ENCODE data around the gene INSL3. TPM values are rescaled to one million over a fixed set of nuclear protein-coding genes. Genes with fewer than 3 reads are reported as not detected.

Gene INSL3
- total RNA-seq, 1 experiment from 2014 or later = 0.57 TPM

GRCh38 chr19:17846146-17846545 lies 24.8 kb upstream of the INSL3 start:
- intact Hi-C loops (cut with micrococcal nuclease; ENCODE audit: unreplicated experiment) = no loop called here
- POLR2A ChIA-PET = no interaction called here

GRCh38 chr19:17843908-17844490 lies 22.7 kb upstream of the INSL3 start:
- H3K4me1 ChIP-seq (ENCODE audit: control insufficient read depth, insufficient read depth, low read length) = no peaks in the 10 kb centered on the region
- no peaks in the 10 kb centered on the region for H3K9me3 ChIP-seq (ENCODE audit: control insufficient read depth, insufficient read depth, low read depth, low read length)
- no peak for TF ChIP-seq POLR2AphosphoS5 (IDR thresholded peaks at IDR 0.05; ENCODE audit: low read depth, low read length)
- TF ChIP-seq, protein P1, sequence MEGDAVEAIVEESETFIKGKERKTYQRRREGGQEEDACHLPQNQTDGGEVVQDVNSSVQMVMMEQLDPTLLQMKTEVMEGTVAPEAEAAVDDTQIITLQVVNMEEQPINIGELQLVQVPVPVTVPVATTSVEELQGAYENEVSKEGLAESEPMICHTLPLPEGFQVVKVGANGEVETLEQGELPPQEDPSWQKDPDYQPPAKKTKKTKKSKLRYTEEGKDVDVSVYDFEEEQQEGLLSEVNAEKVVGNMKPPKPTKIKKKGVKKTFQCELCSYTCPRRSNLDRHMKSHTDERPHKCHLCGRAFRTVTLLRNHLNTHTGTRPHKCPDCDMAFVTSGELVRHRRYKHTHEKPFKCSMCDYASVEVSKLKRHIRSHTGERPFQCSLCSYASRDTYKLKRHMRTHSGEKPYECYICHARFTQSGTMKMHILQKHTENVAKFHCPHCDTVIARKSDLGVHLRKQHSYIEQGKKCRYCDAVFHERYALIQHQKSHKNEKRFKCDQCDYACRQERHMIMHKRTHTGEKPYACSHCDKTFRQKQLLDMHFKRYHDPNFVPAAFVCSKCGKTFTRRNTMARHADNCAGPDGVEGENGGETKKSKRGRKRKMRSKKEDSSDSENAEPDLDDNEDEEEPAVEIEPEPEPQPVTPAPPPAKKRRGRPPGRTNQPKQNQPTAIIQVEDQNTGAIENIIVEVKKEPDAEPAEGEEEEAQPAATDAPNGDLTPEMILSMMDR (IDR thresholded peaks at IDR 0.05) = no peak
- TF ChIP-seq, protein P2, sequence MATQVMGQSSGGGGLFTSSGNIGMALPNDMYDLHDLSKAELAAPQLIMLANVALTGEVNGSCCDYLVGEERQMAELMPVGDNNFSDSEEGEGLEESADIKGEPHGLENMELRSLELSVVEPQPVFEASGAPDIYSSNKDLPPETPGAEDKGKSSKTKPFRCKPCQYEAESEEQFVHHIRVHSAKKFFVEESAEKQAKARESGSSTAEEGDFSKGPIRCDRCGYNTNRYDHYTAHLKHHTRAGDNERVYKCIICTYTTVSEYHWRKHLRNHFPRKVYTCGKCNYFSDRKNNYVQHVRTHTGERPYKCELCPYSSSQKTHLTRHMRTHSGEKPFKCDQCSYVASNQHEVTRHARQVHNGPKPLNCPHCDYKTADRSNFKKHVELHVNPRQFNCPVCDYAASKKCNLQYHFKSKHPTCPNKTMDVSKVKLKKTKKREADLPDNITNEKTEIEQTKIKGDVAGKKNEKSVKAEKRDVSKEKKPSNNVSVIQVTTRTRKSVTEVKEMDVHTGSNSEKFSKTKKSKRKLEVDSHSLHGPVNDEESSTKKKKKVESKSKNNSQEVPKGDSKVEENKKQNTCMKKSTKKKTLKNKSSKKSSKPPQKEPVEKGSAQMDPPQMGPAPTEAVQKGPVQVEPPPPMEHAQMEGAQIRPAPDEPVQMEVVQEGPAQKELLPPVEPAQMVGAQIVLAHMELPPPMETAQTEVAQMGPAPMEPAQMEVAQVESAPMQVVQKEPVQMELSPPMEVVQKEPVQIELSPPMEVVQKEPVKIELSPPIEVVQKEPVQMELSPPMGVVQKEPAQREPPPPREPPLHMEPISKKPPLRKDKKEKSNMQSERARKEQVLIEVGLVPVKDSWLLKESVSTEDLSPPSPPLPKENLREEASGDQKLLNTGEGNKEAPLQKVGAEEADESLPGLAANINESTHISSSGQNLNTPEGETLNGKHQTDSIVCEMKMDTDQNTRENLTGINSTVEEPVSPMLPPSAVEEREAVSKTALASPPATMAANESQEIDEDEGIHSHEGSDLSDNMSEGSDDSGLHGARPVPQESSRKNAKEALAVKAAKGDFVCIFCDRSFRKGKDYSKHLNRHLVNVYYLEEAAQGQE (IDR thresholded peaks at IDR 0.05; ENCODE audit: insufficient read depth in 1 of 2, low read depth in 2 of 2, low read length in 1 of 2) = no peak
- no peak for TF ChIP-seq SIN3A (IDR thresholded peaks at IDR 0.05; ENCODE audit: borderline replicate concordance, insufficient read depth, low read depth, low read length)
- no peak for TF ChIP-seq TCF7L2 (IDR thresholded peaks at IDR 0.05; ENCODE audit: low read depth, low read length)
- in situ Hi-C loops (cut with HindIII; ENCODE audit: low pct_unique_long_range_greater_than_20kb, low sequenced_read_pairs) = no loop called here
- BruUV-seq (replicated peaks) = no TSS peak
- no peak for DNase-seq (ENCODE audit: low read depth, low spot score)
- no peaks in the 10 kb centered on the region for H3K36me3 ChIP-seq (ENCODE audit: control insufficient read depth, insufficient read depth, low read length)
- no peak overlapping the region for H3K4me3 ChIP-seq (ENCODE audit: low read depth in 2 of 2, low read length in 2 of 2)
- no peak overlapping the region for H3K27ac ChIP-seq (ENCODE audit: low read length)
- POLR2A ChIA-PET = no interaction called here
- no peaks in the 10 kb centered on the region for H3K27me3 ChIP-seq (ENCODE audit: control insufficient read depth, insufficient read depth, low read length)
- CTCF ChIA-PET = no interaction called here
- intact Hi-C loops (cut with micrococcal nuclease; ENCODE audit: unreplicated experiment) = no loop called here
- no peak for ATAC-seq

More at GRCh38 chr19:17846146-17846545, 24.8 kb upstream of the INSL3 start:
- no peak for ATAC-seq
- DNase-seq (ENCODE audit: low read depth, low spot score) = no peak
- no peaks in the 10 kb centered on the region for H3K36me3 ChIP-seq (ENCODE audit: control insufficient read depth, insufficient read depth, low read length)
- H3K27me3 ChIP-seq (ENCODE audit: control insufficient read depth, insufficient read depth, low read length) = no peaks in the 10 kb centered on the region
- CTCF ChIA-PET = no interaction called here
- H3K27ac ChIP-seq (ENCODE audit: low read length) = no peak overlapping the region
- H3K4me1 ChIP-seq (ENCODE audit: control insufficient read depth, insufficient read depth, low read length) = peaks cover 4% of the 10 kb centered on the region; the same call in 1 of the 2 replicates
- no peak for TF ChIP-seq SIN3A (IDR thresholded peaks at IDR 0.05; ENCODE audit: borderline replicate concordance, insufficient read depth, low read depth, low read length)
- no TSS peak for BruUV-seq (replicated peaks)
- no peaks in the 10 kb centered on the region for H3K9me3 ChIP-seq (ENCODE audit: control insufficient read depth, insufficient read depth, low read depth, low read length)
- H3K4me3 ChIP-seq (ENCODE audit: low read depth in 2 of 2, low read length in 2 of 2) = no peak overlapping the region
- in situ Hi-C loops (cut with HindIII; ENCODE audit: low pct_unique_long_range_greater_than_20kb, low sequenced_read_pairs) = no loop called here

DNA sequence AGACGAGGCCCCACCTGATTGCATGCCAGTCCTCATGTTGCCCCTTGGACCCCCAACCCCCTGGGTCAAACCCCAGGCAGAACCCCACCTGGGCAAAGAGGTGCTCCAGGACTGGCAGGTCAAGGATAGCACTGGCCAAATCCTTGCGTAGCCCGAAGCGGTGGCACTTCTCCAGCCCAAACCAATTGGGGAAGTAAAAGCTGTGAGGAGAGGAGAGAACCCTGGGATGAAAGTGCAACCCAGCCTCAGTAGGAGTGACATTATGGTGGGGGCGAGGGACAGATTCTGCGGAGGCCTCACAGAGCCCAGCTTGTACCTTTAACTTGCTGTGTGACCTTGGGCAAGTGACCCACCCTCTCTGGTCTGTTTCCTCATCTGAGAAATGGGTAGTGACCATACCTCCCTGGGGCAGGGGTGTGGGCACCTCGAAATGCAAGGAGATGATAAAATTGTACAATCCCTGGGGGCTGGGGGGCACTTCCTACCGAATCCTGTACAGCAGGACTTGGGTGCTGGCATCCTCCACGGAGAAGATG lies 22.0 kb upstream of the INSL3 start:
- ATAC-seq = no peak
- BruUV-seq (replicated peaks) = no TSS peak
- TF ChIP-seq TCF7L2 (IDR thresholded peaks at IDR 0.05; ENCODE audit: low read depth, low read length) (no peak), POLR2AphosphoS5 (IDR thresholded peaks at IDR 0.05; ENCODE audit: low read depth, low read length) (no peak), SIN3A (IDR thresholded peaks at IDR 0.05; ENCODE audit: borderline replicate concordance, insufficient read depth, low read depth, low read length) (no peak)
- TF ChIP-seq, protein P1 (IDR thresholded peaks at IDR 0.05) = no peak
- TF ChIP-seq, protein P2 (IDR thresholded peaks at IDR 0.05; ENCODE audit: insufficient read depth in 1 of 2, low read depth in 2 of 2, low read length in 1 of 2) = no peak
- POLR2A ChIA-PET = no interaction called here
- in situ Hi-C loops (cut with HindIII; ENCODE audit: low pct_unique_long_range_greater_than_20kb, low sequenced_read_pairs) = no loop called here
- Histone ChIP-seq H3K9me3 (ENCODE audit: control insufficient read depth, insufficient read depth, low read depth, low read length) (no peaks in the 10 kb centered on the region), H3K4me1 (ENCODE audit: control insufficient read depth, insufficient read depth, low read length) (no peaks in the 10 kb centered on the region), H3K27ac (ENCODE audit: low read length) (no peak overlapping the region), H3K27me3 (ENCODE audit: control insufficient read depth, insufficient read depth, low read length) (no peaks in the 10 kb centered on the region), H3K4me3 (ENCODE audit: low read depth in 2 of 2, low read length in 2 of 2) (no peak overlapping the region), H3K36me3 (ENCODE audit: control insufficient read depth, insufficient read depth, low read length) (no peaks in the 10 kb centered on the region)
- DNase-seq (ENCODE audit: low read depth, low spot score) = no peak
- intact Hi-C loops (cut with micrococcal nuclease; ENCODE audit: unreplicated experiment) = no loop called here
- CTCF ChIA-PET = no interaction called here
